Progenitor cell of endocrine pancreas (in vitro differentiated cells): ENCODE results near the gene PPP3R1. TPM values are rescaled to one million over a fixed set of nuclear protein-coding genes. Genes with fewer than 3 reads are reported as not detected.
A peak's percentile ranks its signal among the peaks of the same experiment; 100 is the strongest.

Source experiments
- DNase-seq: peaks from one replicate; pipeline ENCODE4 v3.0.0; 2021; ENCODE audit warnings: low spot score; ENCODE audit not compliant: unreplicated experiment
- H3K27ac Mint-ChIP-seq: 2 replicates; pipeline ENCODE4 v1.8.0; 2021; ENCODE audit warnings: mild to moderate bottlenecking, moderate library complexity, mixed read lengths
- H3K27me3 Mint-ChIP-seq: 2 replicates; pipeline ENCODE4 v1.8.0; 2021; ENCODE audit warnings: mixed read lengths
- H3K36me3 Mint-ChIP-seq: 2 replicates; pipeline ENCODE4 v1.8.0; 2022; ENCODE audit warnings: mixed read lengths; ENCODE audit not compliant: insufficient read depth
- H3K4me1 Mint-ChIP-seq: 2 replicates; pipeline ENCODE4 v1.8.0; 2021; ENCODE audit warnings: low read depth, mixed read lengths
- H3K4me3 Mint-ChIP-seq: 2 replicates; pipeline ENCODE4 v1.8.0; 2021; ENCODE audit warnings: low read depth, mild to moderate bottlenecking, moderate library complexity, mixed read lengths
- H3K9me3 Mint-ChIP-seq: 2 replicates; pipeline ENCODE4 v1.8.0; 2021; ENCODE audit warnings: low read depth, mixed read lengths
- CTCF ChIP-seq: fragments of 200-600 bp; sonication (generic); IDR thresholded peaks from one replicate; pipeline ENCODE4 v1.5.0; 2021; ENCODE audit warnings: antibody characterized with exemption, mild to moderate bottlenecking; ENCODE audit not compliant: unreplicated experiment
- total RNA-seq: library from RNA; stranded (reverse); gene quantifications from 2 replicates; pipeline ENCODE4 v1.2.1, GENCODE V29; 2021

Gene PPP3R1
- total RNA-seq, 1 donor from 2014 or later, result 48.5 TPM

GRCh38 chr2:68156419-68156818, 95.9 kb downstream of the PPP3R1 start:
- peaks cover 5% of the 10 kb centered on the region for H3K36me3 Mint-ChIP-seq
- H3K4me1 Mint-ChIP-seq, result peaks cover 14% of the 10 kb centered on the region
- no peaks in the 10 kb centered on the region for H3K9me3 Mint-ChIP-seq
- no peaks in the 10 kb centered on the region for H3K27me3 Mint-ChIP-seq
- no peak for TF ChIP-seq CTCF
- no peak for DNase-seq
- peak overlapping the region; percentile 93 for H3K4me3 Mint-ChIP-seq
- H3K27ac Mint-ChIP-seq, result peak overlapping the region; percentile 100

GRCh38 chr2:68155618-68156017, 96.7 kb downstream of the PPP3R1 start:
- DNase-seq, result no peak
- Mint-ChIP-seq H3K4me3 (peak overlapping the region; percentile 38), H3K36me3 (peaks cover 3% of the 10 kb centered on the region), H3K4me1 (peaks cover 14% of the 10 kb centered on the region), H3K27ac (no peak overlapping the region), H3K27me3 (no peaks in the 10 kb centered on the region), H3K9me3 (no peaks in the 10 kb centered on the region)
- TF ChIP-seq CTCF, result no peak

- Mint-ChIP-seq H3K27me3 (no peaks in the 10 kb centered on the region), H3K4me3 (no peak overlapping the region), H3K27ac (no peak overlapping the region), H3K9me3 (no peaks in the 10 kb centered on the region), H3K36me3 (no peaks in the 10 kb centered on the region), H3K4me1 (peaks cover 8% of the 10 kb centered on the region)
- no peak for TF ChIP-seq CTCF
- DNase-seq, result no peak
Measured at GRCh38 chr2:68152681-68153347, 99.5 kb downstream of the PPP3R1 start.

GRCh38 chr2:68151037-68151436, 101.3 kb downstream of the PPP3R1 start:
- TF ChIP-seq CTCF, result no peak
- H3K27ac Mint-ChIP-seq, result no peak overlapping the region
- no peaks in the 10 kb centered on the region for H3K27me3 Mint-ChIP-seq

GRCh38 chr2:68141875-68142274, 110.5 kb downstream of the PPP3R1 start:
- peaks cover 6% of the 10 kb centered on the region for H3K36me3 Mint-ChIP-seq
- no peak for TF ChIP-seq CTCF
- H3K27me3 Mint-ChIP-seq, result no peaks in the 10 kb centered on the region
- H3K4me1 Mint-ChIP-seq, result no peaks in the 10 kb centered on the region
- H3K4me3 Mint-ChIP-seq, result no peak overlapping the region
- no peak for DNase-seq
- H3K9me3 Mint-ChIP-seq, result no peaks in the 10 kb centered on the region
- no peak overlapping the region for H3K27ac Mint-ChIP-seq

More at GRCh38 chr2:68151037-68151436, 101.3 kb downstream of the PPP3R1 start:
- Mint-ChIP-seq H3K9me3 (no peaks in the 10 kb centered on the region), H3K4me3 (no peak overlapping the region), H3K4me1 (no peaks in the 10 kb centered on the region), H3K36me3 (no peaks in the 10 kb centered on the region)
- DNase-seq, result no peak
